Esophagus squamous epithelium (tissue), 5 donors: ENCODE measurements around the gene DPP9. TPM values are rescaled to one million over a fixed set of nuclear protein-coding genes. Genes with fewer than 3 reads are reported as not detected.

Source experiments
- DNase-seq: peaks from one replicate; lab custom pipeline; 2025; lab: John Stamatoyannopoulos, UW
- H3K27ac ChIP-seq, 4 donors: fragments of 200-600 bp; sonication (generic); one replicate each; pipeline ENCODE4 v1.5.1; 2016 to 2019; ENCODE audit warnings: mild to moderate bottlenecking in 1 of 4
- H3K27me3 ChIP-seq, 4 donors: fragments of 200-600 bp; sonication (generic); 1 replicate in 3 of 4; 2 replicates in 1 of 4; pipeline versions ENCODE4 v1.5.1 to v1.6.0; 2017 to 2021; ENCODE audit warnings: antibody characterized with exemption in 1 of 4
- H3K36me3 ChIP-seq, 3 donors: fragments of 200-600 bp; sonication (generic); one replicate each; pipeline ENCODE4 v1.5.1; 2016 to 2019
- H3K4me1 ChIP-seq, 3 donors: fragments of 200-600 bp; sonication (generic); one replicate each; pipeline ENCODE4 v1.5.1; 2017 to 2019
- H3K4me3 ChIP-seq, 4 donors: fragments of 200-600 bp; sonication (generic); 1 replicate in 3 of 4; 2 replicates in 1 of 4; pipeline ENCODE4 v1.5.1; 2016 to 2019; ENCODE audit warnings: mild to moderate bottlenecking in 2 of 4, moderate library complexity in 1 of 4
- H3K9me3 ChIP-seq, 3 donors: fragments of 200-600 bp; sonication (generic); one replicate each; pipeline ENCODE4 v1.5.1; 2016 to 2019
- POLR2A ChIP-seq, 4 donors: fragments of 450-650 bp; IDR thresholded peaks; one replicate each; pipeline ENCODE4 v1.6.1; 2017; ENCODE audit warnings: antibody characterized with exemption in 4 of 4, mild to moderate bottlenecking in 4 of 4, moderate library complexity in 3 of 4
- WGBS, 2 donors: methylation state at CpG; one replicate each; pipeline ENCODE4 v1.1.5; 2018; 5-methylcytosine and 5-hydroxymethylcytosine counted together
- intact Hi-C: fragments of 100-400 bp; cut with DNase I; formaldehyde crosslinking; loops from one replicate; pipeline ENCODE4 v1.15.0; 2022
- total RNA-seq, 4 donors: library from RNA; depleted of rRNA; stranded (reverse); fragments of >200 nt; gene quantifications; one replicate each; pipeline ENCODE4 v1.1.0, GENCODE V29; 2016
- TF ChIP-seq, protein P1 (sequence below), 6 experiments: fragments of 450-650 bp in 4 of 6; fragments of 200-600 bp in 2 of 6; sonication (generic) in 2 of 6; IDR thresholded peaks; one replicate each; pipeline ENCODE4 v1.5.1; 2016 to 2019; ENCODE audit warnings: antibody characterized with exemption in 6 of 6, mild to moderate bottlenecking in 4 of 6, moderate library complexity in 4 of 6
- donor health status: DM: yes; HTN: yes; CAD: no.

The DPP9 gene
- total RNA-seq, 4 donors from 2014 or later = 32.8 to 51.5 (median 47.7) TPM

DNA sequence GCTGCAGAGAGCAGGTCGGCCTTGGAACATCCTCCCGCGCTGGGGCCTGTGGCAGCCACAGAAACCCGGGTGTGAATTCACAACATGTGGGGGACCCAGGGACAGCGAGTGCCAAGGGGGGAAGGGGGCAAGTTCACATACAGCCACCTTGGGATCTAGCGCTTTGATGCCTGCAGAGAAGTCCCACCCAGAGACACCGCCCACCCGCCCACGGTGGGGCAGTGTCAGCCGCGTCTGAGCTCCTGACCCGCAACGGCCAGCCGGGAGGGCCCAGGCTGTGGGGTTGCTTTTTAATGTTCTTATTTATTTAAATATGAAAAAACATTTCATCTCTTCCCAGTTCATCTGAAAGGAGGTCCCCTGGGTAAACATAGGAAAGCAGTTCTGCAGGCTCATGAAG lies 66.4 kb downstream of the DPP9 start:
- intact Hi-C loops = no loop called here
- Histone ChIP-seq H3K36me3 (peaks cover 16 to 91% (median 28%) of the 10 kb centered on the region in 3 donors), H3K4me1 (no peaks in the 10 kb centered on the region), H3K27me3 (no peaks in the 10 kb centered on the region), H3K27ac (no peak overlapping the region), H3K9me3 (peaks cover 0 to 4% (median 0%) of the 10 kb centered on the region in 3 donors), H3K4me3 (no peak overlapping the region)
- WGBS, 2 donors = 65 to 81% methylated on average over 11 to 14 of the region's 14 CpGs
- no peak for TF ChIP-seq POLR2A (IDR thresholded peaks at IDR 0.05)
- TF ChIP-seq, protein P1, sequence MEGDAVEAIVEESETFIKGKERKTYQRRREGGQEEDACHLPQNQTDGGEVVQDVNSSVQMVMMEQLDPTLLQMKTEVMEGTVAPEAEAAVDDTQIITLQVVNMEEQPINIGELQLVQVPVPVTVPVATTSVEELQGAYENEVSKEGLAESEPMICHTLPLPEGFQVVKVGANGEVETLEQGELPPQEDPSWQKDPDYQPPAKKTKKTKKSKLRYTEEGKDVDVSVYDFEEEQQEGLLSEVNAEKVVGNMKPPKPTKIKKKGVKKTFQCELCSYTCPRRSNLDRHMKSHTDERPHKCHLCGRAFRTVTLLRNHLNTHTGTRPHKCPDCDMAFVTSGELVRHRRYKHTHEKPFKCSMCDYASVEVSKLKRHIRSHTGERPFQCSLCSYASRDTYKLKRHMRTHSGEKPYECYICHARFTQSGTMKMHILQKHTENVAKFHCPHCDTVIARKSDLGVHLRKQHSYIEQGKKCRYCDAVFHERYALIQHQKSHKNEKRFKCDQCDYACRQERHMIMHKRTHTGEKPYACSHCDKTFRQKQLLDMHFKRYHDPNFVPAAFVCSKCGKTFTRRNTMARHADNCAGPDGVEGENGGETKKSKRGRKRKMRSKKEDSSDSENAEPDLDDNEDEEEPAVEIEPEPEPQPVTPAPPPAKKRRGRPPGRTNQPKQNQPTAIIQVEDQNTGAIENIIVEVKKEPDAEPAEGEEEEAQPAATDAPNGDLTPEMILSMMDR (IDR thresholded peaks at IDR 0.05) = no peak
- DNase-seq = no peak

DNA sequence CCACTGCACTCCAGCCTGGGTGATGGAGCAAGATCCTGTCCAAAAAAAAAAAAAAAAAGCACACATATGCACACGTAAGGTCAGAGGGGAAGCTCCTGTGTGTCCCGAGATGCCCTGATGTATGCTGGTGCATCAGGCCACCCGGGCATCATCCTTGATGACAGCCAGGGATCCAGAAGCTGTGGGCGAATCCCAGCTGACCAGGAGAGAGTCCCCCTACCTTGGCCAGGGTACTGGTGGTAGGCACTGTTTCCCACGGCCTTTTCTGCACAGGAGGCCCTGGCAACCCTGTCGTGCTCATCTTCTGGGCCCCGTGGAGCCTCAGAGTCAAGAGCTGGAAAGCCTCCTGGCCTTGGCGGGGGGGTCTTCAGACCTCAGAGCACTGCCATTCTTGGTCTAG lies 67.5 kb downstream of the DPP9 start:
- TF ChIP-seq, protein P1 (IDR thresholded peaks at IDR 0.05) = no peak
- no peak for TF ChIP-seq POLR2A (IDR thresholded peaks at IDR 0.05)
- intact Hi-C loops = no loop called here
- 70 to 74% methylated on average over 6 of the region's 8 CpGs for WGBS, 2 donors

DNA sequence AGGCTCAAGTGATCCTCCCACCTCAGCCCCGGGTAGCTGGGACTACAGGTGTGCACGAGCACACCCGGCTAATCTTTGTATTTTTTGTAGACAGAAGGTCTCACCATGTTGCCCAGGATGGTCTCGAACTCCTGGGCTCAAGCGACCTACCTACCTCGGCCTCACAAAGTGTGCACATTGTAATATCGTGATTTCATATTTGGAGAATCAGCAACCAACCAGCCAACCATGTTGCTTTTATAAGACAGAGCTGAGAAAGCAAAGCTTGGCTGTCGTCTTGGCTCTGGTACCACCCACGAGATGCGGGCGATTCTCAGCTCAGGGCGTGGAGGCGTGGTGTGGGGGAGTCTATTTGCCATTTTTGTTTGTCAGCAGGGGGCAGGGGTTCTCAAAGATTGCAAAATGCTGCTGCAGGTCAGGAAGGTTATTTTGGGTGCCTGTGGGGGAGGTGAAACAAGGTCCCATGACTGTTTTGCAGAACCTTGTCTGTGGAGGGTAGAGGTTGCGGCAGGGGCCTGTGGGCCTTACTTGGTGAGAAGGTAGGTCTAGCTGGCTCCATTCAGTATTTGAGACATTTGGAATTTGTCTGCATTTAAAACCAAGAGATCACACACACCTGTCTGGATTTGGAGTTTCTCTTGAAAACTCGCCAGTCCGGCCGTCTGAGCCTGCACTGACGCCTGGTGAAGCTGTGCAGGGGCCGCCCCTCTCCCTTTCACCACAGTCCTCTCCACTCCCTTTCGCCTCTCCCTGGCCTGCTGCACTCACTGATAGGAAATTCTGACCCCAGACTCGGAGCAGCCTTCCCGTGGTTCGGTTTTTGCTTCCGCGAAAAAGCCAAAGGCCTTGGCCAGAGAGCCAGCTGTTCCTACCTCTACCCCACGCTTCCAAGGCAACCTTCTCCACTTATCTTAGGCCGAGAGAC lies 68.9 kb downstream of the DPP9 start:
- Histone ChIP-seq H3K27me3 (no peaks in the 10 kb centered on the region), H3K36me3 (peaks cover 7 to 76% (median 26%) of the 10 kb centered on the region in 3 donors), H3K4me3 (no peak overlapping the region), H3K27ac (no peak overlapping the region), H3K9me3 (peaks cover 0 to 4% (median 0%) of the 10 kb centered on the region in 3 donors), H3K4me1 (peaks cover 0 to 9% (median 0%) of the 10 kb centered on the region in 3 donors)
- whole genome bisulfite sequencing, 2 donors = 77 to 85% methylated on average over 18 to 27 of the region's 27 CpGs
- intact Hi-C loops = no loop called here
- no peak for DNase-seq
- TF ChIP-seq, protein P1 (IDR thresholded peaks at IDR 0.05) = no peak
- no peak for TF ChIP-seq POLR2A (IDR thresholded peaks at IDR 0.05)

More for the DNA sequence above, 67.5 kb downstream of the DPP9 start:
- peaks cover 16 to 90% (median 26%) of the 10 kb centered on the region in 3 donors for H3K36me3 ChIP-seq
- no peaks in the 10 kb centered on the region for H3K4me1 ChIP-seq
- peaks cover 0 to 4% (median 0%) of the 10 kb centered on the region in 3 donors for H3K9me3 ChIP-seq
- H3K27ac ChIP-seq = no peak overlapping the region
- no peaks in the 10 kb centered on the region for H3K27me3 ChIP-seq
- no peak overlapping the region for H3K4me3 ChIP-seq
- DNase-seq = no peak

DNA sequence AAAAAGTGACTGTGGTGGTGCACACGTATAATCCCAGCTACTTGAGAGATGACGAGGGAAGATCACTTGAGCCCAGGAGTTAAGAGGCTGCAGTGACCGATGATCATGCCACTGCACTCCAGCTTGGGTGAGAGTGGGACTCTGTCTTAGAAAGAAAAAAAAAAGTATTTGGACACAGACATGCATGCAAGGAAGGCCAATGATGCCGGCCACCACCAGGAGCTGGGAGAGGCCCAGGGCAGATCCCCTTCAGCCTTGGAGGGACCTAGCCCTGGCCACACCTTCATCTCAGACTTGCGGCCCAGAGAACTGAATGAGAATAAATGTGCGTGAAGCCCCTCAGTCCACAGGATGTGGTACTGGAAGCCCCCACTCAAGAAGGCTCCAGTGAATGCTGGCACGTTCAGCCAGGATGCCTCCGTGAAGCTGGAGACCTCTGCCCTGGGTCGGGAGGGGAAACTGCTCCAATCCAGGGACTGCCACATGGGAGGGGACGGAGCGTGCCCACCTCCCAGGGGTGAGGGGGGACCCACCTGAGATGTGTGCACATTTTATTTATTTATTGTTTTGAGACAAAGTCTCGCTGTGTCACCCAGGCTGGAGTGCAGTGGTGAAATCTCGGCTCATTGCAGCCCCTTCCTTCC lies 69.7 kb downstream of the DPP9 start:
- H3K27me3 ChIP-seq = no peaks in the 10 kb centered on the region
- intact Hi-C loops = no loop called here
- WGBS, 2 donors = 76 to 89% methylated on average over 9 of the region's 13 CpGs
- H3K9me3 ChIP-seq = peaks cover 0 to 4% (median 0%) of the 10 kb centered on the region in 3 donors
- H3K36me3 ChIP-seq = peaks cover 0 to 68% (median 18%) of the 10 kb centered on the region in 3 donors
- TF ChIP-seq POLR2A (IDR thresholded peaks at IDR 0.05) = no peak
- TF ChIP-seq, protein P1 (IDR thresholded peaks at IDR 0.05) = no peak
- DNase-seq = no peak
- peaks cover 0 to 16% (median 0%) of the 10 kb centered on the region in 3 donors for H3K4me1 ChIP-seq
- no peak overlapping the region for H3K4me3 ChIP-seq
- no peak overlapping the region for H3K27ac ChIP-seq
